Cardiac muscle cell (in vitro differentiated cells and primary cell): Measurements from ENCODE around the gene CCDC141. TPM values are rescaled to one million over a fixed set of nuclear protein-coding genes. Genes with fewer than 3 reads are reported as not detected.

Source experiments
- DNase-seq, 2 donors: peaks; one replicate each; pipeline versions ENCODE4 v3.0.0 to v3.0.0-alpha.2; 2010 to 2017; ENCODE audit warnings: low read depth in 1 of 2, low spot score in 1 of 2
- H3K27ac ChIP-seq: fragments of 200-600 bp; sonication (generic); 2 replicates; pipeline ENCODE4 v1.5.1; 2016
- H3K27me3 ChIP-seq: fragments of 200-600 bp; sonication (generic); 2 replicates; pipeline ENCODE4 v1.6.0; 2016; ENCODE audit warnings: control low read depth
- H3K36me3 ChIP-seq: fragments of 200-600 bp; sonication (generic); 2 replicates; pipeline ENCODE4 v1.5.1; 2016; ENCODE audit warnings: control low read depth
- H3K4me1 ChIP-seq: fragments of 200-600 bp; sonication (generic); 2 replicates; pipeline ENCODE4 v1.8.1; 2017; ENCODE audit warnings: low read depth, mild to moderate bottlenecking, mixed run types
- H3K4me3 ChIP-seq: fragments of 200-600 bp; sonication (generic); 2 replicates; pipeline ENCODE4 v1.5.1; 2016; ENCODE audit warnings: mild to moderate bottlenecking
- H3K9me3 ChIP-seq: fragments of 200-600 bp; sonication (generic); 2 replicates; pipeline ENCODE4 v1.5.1; 2017; ENCODE audit warnings: low read depth, mild to moderate bottlenecking, control low read depth
- CTCF ChIP-seq: IDR thresholded peaks from 2 replicates; pipeline ENCODE4 v1.5.1; 2012; ENCODE audit warnings: low read depth, mild to moderate bottlenecking, low read length
- polyA plus RNA-seq: library from polyadenylated mRNA; unstranded; fragments of >200 nt; fragmentation: Nextera tagmentation; extraction: Ambion mirVana; gene quantifications from 2 replicates; pipeline ENCODE4 v1.2.1, GENCODE V29; 2016
- total RNA-seq: library from RNA; depleted of rRNA; stranded (reverse); fragments of >200 nt; gene quantifications from 2 replicates; pipeline ENCODE4 v1.2.3, GENCODE V29; 2016

CCDC141 gene
- total and polyA plus RNA-seq, 2 experiments from 2014 or later: 134 to 213 TPM

GRCh38 chr2:178787934-178788333 is 262.0 kb downstream of the CCDC141 start:
- H3K36me3 ChIP-seq: peaks cover 98% of the 10 kb centered on the region
- no peak for DNase-seq
- no peak overlapping the region for H3K4me3 ChIP-seq
- H3K4me1 ChIP-seq: no peaks in the 10 kb centered on the region
- no peak for TF ChIP-seq CTCF
- H3K27me3 ChIP-seq: no peaks in the 10 kb centered on the region
- peak overlapping the region; percentile 32 for H3K27ac ChIP-seq
- no peaks in the 10 kb centered on the region for H3K9me3 ChIP-seq

GRCh38 chr2:178787155-178787554 is 262.8 kb downstream of the CCDC141 start:
- H3K36me3 ChIP-seq: peaks cover 98% of the 10 kb centered on the region
- no peaks in the 10 kb centered on the region for H3K4me1 ChIP-seq
- no peak for DNase-seq
- H3K4me3 ChIP-seq: no peak overlapping the region
- no peak for TF ChIP-seq CTCF
- H3K9me3 ChIP-seq: no peaks in the 10 kb centered on the region
- H3K27ac ChIP-seq: peak overlapping the region; percentile 66
- no peaks in the 10 kb centered on the region for H3K27me3 ChIP-seq

- H3K27me3 ChIP-seq: no peaks in the 10 kb centered on the region
- DNase-seq: no peak
- H3K27ac ChIP-seq: peak overlapping the region; percentile 66
- H3K4me3 ChIP-seq: no peak overlapping the region
- H3K36me3 ChIP-seq: peaks cover 98% of the 10 kb centered on the region
- no peaks in the 10 kb centered on the region for H3K4me1 ChIP-seq
- no peaks in the 10 kb centered on the region for H3K9me3 ChIP-seq
- no peak for TF ChIP-seq CTCF
Observed at GRCh38 chr2:178783889-178784288, 266.0 kb downstream of the CCDC141 start.

GRCh38 chr2:178782236-178782635 is 267.7 kb downstream of the CCDC141 start:
- DNase-seq: no peak
- no peaks in the 10 kb centered on the region for H3K4me1 ChIP-seq
- TF ChIP-seq CTCF: no peak
- no peaks in the 10 kb centered on the region for H3K9me3 ChIP-seq
- H3K27me3 ChIP-seq: no peaks in the 10 kb centered on the region
- H3K27ac ChIP-seq: peak overlapping the region; percentile 44
- H3K36me3 ChIP-seq: peaks cover 98% of the 10 kb centered on the region
- H3K4me3 ChIP-seq: no peak overlapping the region

Other genes starting within 250 kb of the CCDC141 start
- gene TTN, start 242.7 kb downstream of the CCDC141 start, total RNA-seq: 473 and 1,214 TPM in 2 replicates
- gene TTN, start 242.7 kb downstream of the CCDC141 start, polyA plus RNA-seq: 1,208 and 1,558 TPM in 2 replicates
- gene SESTD1, start 214.7 kb upstream of the CCDC141 start, total RNA-seq: 6.0 and 10.5 TPM in 2 replicates
- 19.4 and 56.8 TPM in 2 replicates for gene SESTD1, start 214.7 kb upstream of the CCDC141 start, polyA plus RNA-seq